HG03060 (cell line): ENCODE data around the gene C15orf39.
"Not testable (repeated sequence)": the region's sequence is repeated elsewhere in the genome, so short reads cannot be mapped to it uniquely, and the experiment has no call there.

ENCODE experiments used
- ATAC-seq: cut with Tn5 transposase; IDR thresholded peaks from one replicate; pipeline ENCODE4 v1.9.1; 2021; ENCODE audit warnings: low read depth, moderate number of reproducible peaks; ENCODE audit not compliant: unreplicated experiment

The C15orf39 gene

DNA sequence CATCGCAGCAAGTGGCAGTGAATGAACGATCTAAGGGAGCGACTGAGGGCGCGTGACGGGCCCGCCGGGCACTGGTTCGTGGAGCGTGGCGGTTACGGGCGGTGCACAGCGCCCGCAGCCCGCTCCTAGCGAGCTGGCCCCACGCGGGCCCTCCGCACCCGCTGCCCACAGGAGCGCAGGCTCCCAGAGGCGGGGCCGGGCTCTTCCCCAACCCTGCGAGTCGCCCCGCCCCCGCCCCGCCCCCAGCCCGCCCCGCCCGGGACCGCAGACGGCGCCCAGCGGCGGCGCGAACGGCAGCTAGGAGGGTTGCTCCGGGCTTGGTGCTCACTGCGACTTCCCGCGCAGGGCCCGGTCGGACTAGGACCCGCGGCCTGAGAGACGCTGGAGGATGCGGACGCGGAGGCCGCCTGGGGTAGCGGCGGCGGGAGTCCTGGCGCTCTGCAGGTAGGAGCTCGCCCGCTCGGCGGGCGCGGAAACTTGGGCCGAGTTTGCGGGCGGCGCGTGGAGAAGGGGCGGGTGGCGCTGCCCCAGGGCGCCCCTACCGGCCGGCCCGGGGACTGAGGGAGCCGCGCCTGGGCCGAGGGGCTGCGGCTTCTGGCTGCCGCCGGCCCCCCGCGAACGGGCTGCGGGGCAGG is at the start of gene C15orf39:
TSS of gene C15orf39 (plus strand) at position 267 of the 635 bp plus-strand sequence. CDS start 4,167 bp downstream, outside the sequence.
- ATAC-seq: no peak

GRCh38 chr15:75152382-75153079 is 49.2 kb upstream of the C15orf39 start:
- no peak for ATAC-seq

DNA sequence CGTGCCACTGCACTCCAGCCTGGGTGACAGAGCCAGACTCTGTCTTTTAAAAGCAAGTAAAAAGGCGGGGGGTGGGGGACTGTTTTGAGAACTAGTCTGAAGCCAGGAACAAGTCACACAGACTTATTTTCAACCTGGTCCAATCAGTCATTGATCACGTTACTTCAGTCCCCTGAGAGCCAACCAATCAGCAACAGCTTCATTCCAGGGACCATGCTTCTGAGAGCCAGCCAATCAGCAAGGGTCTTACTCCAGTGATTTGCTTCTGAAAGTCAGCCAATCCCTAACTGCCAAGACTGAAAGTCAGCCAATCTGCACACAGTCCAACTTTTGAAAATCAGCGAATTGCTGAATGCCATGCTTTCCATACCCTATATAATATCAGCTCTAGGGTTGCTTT is 48.6 kb upstream of the C15orf39 start:
- ATAC-seq: no peak

GRCh38 chr15:75153565-75154276 is 48.0 kb upstream of the C15orf39 start:
- no peak for ATAC-seq

GRCh38 chr15:75154461-75155062 is 47.1 kb upstream of the C15orf39 start:
- no peak for ATAC-seq

- no peak for ATAC-seq
Observed at GRCh38 chr15:75156326-75157215, 45.1 kb upstream of the C15orf39 start.

GRCh38 chr15:75158402-75158801 is 43.3 kb upstream of the C15orf39 start:
- ATAC-seq: no peak

GRCh38 chr15:75159244-75159643 is 42.4 kb upstream of the C15orf39 start:
- no peak for ATAC-seq

DNA sequence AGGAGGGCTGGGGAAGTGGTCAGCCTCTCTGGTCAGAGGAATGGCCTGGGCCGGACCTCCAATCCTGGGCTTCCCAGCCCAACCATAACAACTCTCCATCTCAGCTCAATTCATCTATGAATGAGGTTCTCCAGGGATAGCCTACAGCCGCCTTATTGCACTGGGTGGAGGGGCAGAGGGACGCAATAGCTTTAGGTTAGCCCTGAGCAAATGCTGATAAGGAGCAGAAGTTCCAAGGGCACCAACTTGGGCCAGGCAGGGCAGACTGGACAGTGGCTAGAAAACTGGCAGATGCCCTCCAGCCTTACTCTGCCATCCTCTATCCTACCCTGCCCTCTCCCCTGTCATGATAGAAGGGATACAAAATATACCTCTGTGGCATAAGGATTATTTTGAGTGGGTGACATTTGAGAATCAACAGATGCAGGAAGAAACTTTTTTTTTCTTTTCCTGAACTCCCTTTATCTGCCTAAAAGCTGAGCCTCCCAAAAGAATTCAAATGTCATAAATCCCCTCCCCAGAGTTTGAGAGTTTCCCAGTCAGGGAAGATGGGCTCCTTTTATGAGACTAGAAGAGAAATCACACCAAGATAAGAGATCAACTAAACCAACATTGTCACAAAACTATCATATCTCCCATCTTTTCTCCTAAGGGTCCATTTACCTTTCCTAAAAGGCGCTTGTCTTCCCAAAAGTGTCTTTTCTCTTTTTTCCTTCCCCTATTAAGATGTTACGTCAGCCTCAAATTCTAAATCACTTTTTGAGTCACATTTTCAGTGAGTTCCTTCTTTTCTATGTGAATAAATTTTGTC is 40.4 kb upstream of the C15orf39 start:
- no peak for ATAC-seq

DNA sequence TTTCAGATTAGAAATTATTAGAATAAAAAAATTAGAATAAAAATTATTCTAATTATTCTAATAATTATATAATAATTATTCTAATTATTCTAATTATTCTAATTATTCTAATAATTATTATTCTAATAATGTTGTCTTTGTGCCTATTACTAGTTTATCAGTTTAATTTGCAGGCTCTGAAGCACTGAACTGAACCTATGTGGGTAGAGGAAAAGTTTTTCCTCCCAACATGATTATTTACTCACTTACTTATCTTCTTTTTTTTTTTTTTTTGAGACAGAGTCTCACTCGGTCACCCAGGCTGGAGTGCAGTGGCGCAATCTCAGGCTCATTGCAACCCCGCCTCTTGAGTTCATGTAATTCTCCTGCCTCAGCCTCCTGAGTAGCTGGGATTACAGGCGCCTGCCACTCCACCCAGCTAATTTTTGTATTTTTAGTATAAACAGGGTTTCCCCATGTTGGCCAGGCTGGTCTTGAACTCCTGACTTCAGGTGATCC is 39.7 kb upstream of the C15orf39 start:
- ATAC-seq: no peak

- no peak for ATAC-seq
Observed at GRCh38 chr15:75163150-75163564, 38.5 kb upstream of the C15orf39 start.

GRCh38 chr15:75164625-75165350 is 36.9 kb upstream of the C15orf39 start:
- ATAC-seq: no peak

- not testable (repeated sequence) for ATAC-seq
Observed at GRCh38 chr15:75166489-75167063, 35.1 kb upstream of the C15orf39 start.

DNA sequence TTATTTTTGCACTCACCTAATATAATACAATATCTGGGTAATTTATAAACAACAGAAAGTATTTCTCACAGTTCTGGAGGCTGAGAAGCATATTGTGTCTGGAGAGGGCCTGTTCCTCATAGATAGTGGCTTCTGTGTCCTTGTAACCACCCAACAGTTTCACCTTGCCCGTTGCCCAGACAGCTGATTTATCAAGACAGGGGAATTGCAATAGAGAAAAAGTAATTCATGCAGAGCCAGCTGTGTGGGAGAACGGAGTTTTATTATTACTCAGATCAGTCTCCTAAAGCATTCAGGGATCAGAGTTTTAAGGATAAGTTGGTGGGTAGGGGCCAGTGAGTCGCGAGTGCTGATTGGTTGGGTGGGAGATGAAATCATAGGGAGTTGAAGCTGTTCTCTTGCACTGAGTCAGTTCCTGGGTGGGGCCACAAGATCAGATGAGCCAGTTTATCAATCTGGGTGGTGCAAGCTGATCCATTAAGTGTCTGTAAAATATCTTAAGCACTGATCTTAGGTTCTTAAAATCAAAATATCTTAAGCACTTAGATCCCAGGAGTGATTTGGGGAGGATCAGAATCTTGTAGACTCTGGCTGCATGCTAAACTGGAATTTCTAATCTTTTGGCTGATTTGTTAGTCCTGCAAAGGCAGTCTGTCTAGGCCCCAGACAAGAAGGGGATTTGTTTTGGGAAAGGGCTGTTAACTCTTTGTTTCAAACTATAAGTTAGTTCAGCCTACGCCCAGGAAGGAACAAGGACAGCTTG is 33.9 kb upstream of the C15orf39 start:
- ATAC-seq: no peak

GRCh38 chr15:75168374-75168773 is 33.3 kb upstream of the C15orf39 start:
- no peak for ATAC-seq

- ATAC-seq: no peak
Observed at GRCh38 chr15:75170203-75170602, 31.5 kb upstream of the C15orf39 start.

- no peak for ATAC-seq
Observed at GRCh38 chr15:75170711-75171341, 30.9 kb upstream of the C15orf39 start.
